PFSK-1 (cell line): Measurements from ENCODE around the gene SEPTIN11.

Experiments used
- FOXP2 ChIP-seq: optimal IDR thresholded peaks from 2 replicates; pipeline ENCODE3; 2011; ENCODE audit warnings: borderline replicate concordance, control low read depth, inconsistent platforms; ENCODE audit not compliant: insufficient read depth; ENCODE audit errors: extremely low read length, extremely low read depth
- POLR2AphosphoS5 ChIP-seq: IDR thresholded peaks from 2 replicates; pipeline ENCODE4 v1.6.1; 2012; ENCODE audit warnings: low read depth, mild to moderate bottlenecking, control low read depth, low read length, moderate library complexity
- REST ChIP-seq, 2 experiments: IDR thresholded peaks; 2 replicates each; pipeline versions ENCODE4 v1.6.1 to v1.8.0; 2011 to 2012; ENCODE audit warnings: low read depth in 2 of 2, low read length in 2 of 2, control low read depth in 1 of 2, inconsistent platforms in 1 of 2, mild to moderate bottlenecking in 1 of 2, moderate library complexity in 1 of 2; ENCODE audit not compliant: insufficient read depth in 1 of 2
- SIN3A ChIP-seq: IDR thresholded peaks from 2 replicates; pipeline ENCODE4 v1.6.1; 2012; ENCODE audit warnings: mild to moderate bottlenecking, low read length, moderate library complexity, borderline replicate concordance; ENCODE audit not compliant: insufficient read depth
- TAF1 ChIP-seq: IDR thresholded peaks from 2 replicates; pipeline ENCODE4 v1.6.1; 2012; ENCODE audit warnings: low read length, control low read depth, borderline replicate concordance; ENCODE audit not compliant: insufficient read depth

SEPTIN11 gene

GRCh38 chr4:76995776-76996175 is 46.2 kb downstream of the SEPTIN11 start:
- TF ChIP-seq TAF1, result no peak
- no peak for TF ChIP-seq REST (IDR thresholded peaks at IDR 0.05; ENCODE audit: insufficient read depth in 1 of 2, low read depth in 2 of 2, low read length in 2 of 2)
- TF ChIP-seq POLR2AphosphoS5, result no peak
- no peak for TF ChIP-seq SIN3A
- TF ChIP-seq FOXP2, result no peak

- TF ChIP-seq SIN3A (no peak), REST (IDR thresholded peaks at IDR 0.05; ENCODE audit: insufficient read depth in 1 of 2, low read depth in 2 of 2, low read length in 2 of 2) (no peak), TAF1 (no peak), FOXP2 (no peak), POLR2AphosphoS5 (no peak)
Observed at GRCh38 chr4:76996445-76996844, 46.9 kb downstream of the SEPTIN11 start.

- TF ChIP-seq REST (IDR thresholded peaks at IDR 0.05; ENCODE audit: insufficient read depth in 1 of 2, low read depth in 2 of 2, low read length in 2 of 2), result no peak
- no peak for TF ChIP-seq FOXP2
- TF ChIP-seq TAF1, result no peak
- TF ChIP-seq SIN3A, result no peak
- TF ChIP-seq POLR2AphosphoS5, result no peak
Observed at GRCh38 chr4:76997077-76997476, 47.5 kb downstream of the SEPTIN11 start.

- no peak for TF ChIP-seq REST (IDR thresholded peaks at IDR 0.05; ENCODE audit: insufficient read depth in 1 of 2, low read depth in 2 of 2, low read length in 2 of 2)
- TF ChIP-seq POLR2AphosphoS5, result no peak
- TF ChIP-seq TAF1, result no peak
Observed at GRCh38 chr4:76997532-76997931, 48.0 kb downstream of the SEPTIN11 start.

GRCh38 chr4:76998251-76998901 is 48.8 kb downstream of the SEPTIN11 start:
- TF ChIP-seq TAF1 (no peak), REST (IDR thresholded peaks at IDR 0.05; ENCODE audit: insufficient read depth in 1 of 2, low read depth in 2 of 2, low read length in 2 of 2) (no peak), SIN3A (no peak), FOXP2 (no peak), POLR2AphosphoS5 (no peak)
